Measurements from ENCODE around the gene LPAR1. TPM values are rescaled to one million over a fixed set of nuclear protein-coding genes. Genes with fewer than 3 reads are reported as not detected.

LPAR1 gene
- total and polyA plus RNA-seq, 2 of the 8 experiments (the other 6 are each of a cell fraction or from before 2014, with no cell fraction given), result 3.4 to 5.1 TPM

GRCh38 chr9:110919050-110919435 is 119.2 kb downstream of the LPAR1 start:
- FAIRE-seq (no peak), DNase-seq (ENCODE audit: low read depth in 1 of 2, low spot score in 2 of 2) (no peak)
- Histone ChIP-seq H3K9ac (replicated peaks in 1 of 4; ENCODE audit: extremely low read depth in 1 of 4, low read depth in 3 of 4, low read length in 3 of 4) (no peak overlapping the region), H3K79me1 (ENCODE audit: low read depth, low read length) (no peaks in the 10 kb centered on the region), H2BK15ac (ENCODE audit: low read length) (no peak overlapping the region), H3K4me3 (ENCODE audit: extremely low read depth in 1 of 4, insufficient read depth in 2 of 4, low read depth in 3 of 4, low read length in 4 of 4) (no peak overlapping the region), H3K4ac (replicated peaks; ENCODE audit: insufficient read length, low read depth, low read length) (no peak overlapping the region), H3K23ac (ENCODE audit: insufficient read length) (no peak overlapping the region), H3K4me1 (replicated peaks in 1 of 4; ENCODE audit: control insufficient read depth in 3 of 4, insufficient read depth in 4 of 4, low read length in 3 of 4) (no peaks in the 10 kb centered on the region), H3K27me3 (replicated peaks in 1 of 4; ENCODE audit: control insufficient read depth in 3 of 4, extremely low read depth in 1 of 4, insufficient read depth in 3 of 4, low read length in 3 of 4) (no peaks in the 10 kb centered on the region), H2BK120ac (replicated peaks; ENCODE audit: low read depth, low read length) (no peak overlapping the region), H3K9me3 (ENCODE audit: insufficient read depth in 2 of 2, low read depth in 1 of 2, low read length in 1 of 2) (peaks cover 0 to 4% of the 10 kb centered on the region in 2 experiments; a peak in 1 of 4 replicates), H3K4me2 (ENCODE audit: insufficient read depth in 1 of 2, low read depth in 2 of 2, low read length in 2 of 2) (no peak overlapping the region), H3K27ac (ENCODE audit: low read depth, low read length) (no peak overlapping the region), H3K56ac (replicated peaks; ENCODE audit: insufficient read length, low read depth, low read length) (no peak overlapping the region), H4K91ac (replicated peaks; ENCODE audit: insufficient read length, low read length) (no peak overlapping the region), H3K36me3 (ENCODE audit: control insufficient read depth in 2 of 4, insufficient read depth in 4 of 4, low read length in 3 of 4) (no peaks in the 10 kb centered on the region), H3K18ac (ENCODE audit: extremely low read depth, low read length) (no peak overlapping the region), H2BK20ac (ENCODE audit: low read length) (no peak overlapping the region), H2AK5ac (ENCODE audit: low read depth, low read length) (no peak overlapping the region), H4K5ac (ENCODE audit: insufficient read length, low read depth, low read length) (no peak overlapping the region), H4K8ac (ENCODE audit: extremely low read depth, insufficient read depth, low read length) (no peak overlapping the region), H3K23me2 (ENCODE audit: low read depth, low read length) (no peaks in the 10 kb centered on the region), H3K79me2 (ENCODE audit: control insufficient read depth in 1 of 2, insufficient read depth in 2 of 2, low read length in 2 of 2) (no peaks in the 10 kb centered on the region), H2BK5ac (ENCODE audit: low read depth, low read length) (no peak overlapping the region), H3K14ac (ENCODE audit: insufficient read length) (no peak overlapping the region), H4K20me1 (replicated peaks in 1 of 2; ENCODE audit: control insufficient read depth in 1 of 2, insufficient read depth in 2 of 2, low read length in 2 of 2) (no peaks in the 10 kb centered on the region), H2AFZ (ENCODE audit: low read length) (no peak overlapping the region), H2BK12ac (ENCODE audit: low read depth, low read length) (no peak overlapping the region)
- ChIA-PET CTCF (ENCODE audit: partially characterized antibody) (no interaction called here), POLR2A (ENCODE audit: partially characterized antibody) (no interaction called here)
- TF ChIP-seq BACH1 (IDR thresholded peaks at IDR 0.05; ENCODE audit: low read length), result no peak
- TF ChIP-seq POLR2AphosphoS5 (IDR thresholded peaks at IDR 0.05; ENCODE audit: low read depth, low read length), result no peak
- no peak for TF ChIP-seq GTF2F1 (IDR thresholded peaks at IDR 0.05; ENCODE audit: borderline replicate concordance, low read depth, low read length)
- no peak for TF ChIP-seq SP4 (IDR thresholded peaks at IDR 0.05; ENCODE audit: low read length)
- no peak for TF ChIP-seq RBBP5 (IDR thresholded peaks at IDR 0.05; ENCODE audit: borderline replicate concordance, low read depth, low read length)
- TF ChIP-seq HDAC6 (IDR thresholded peaks at IDR 0.05; ENCODE audit: low read depth, low read length), result no peak
- no peak for TF ChIP-seq EZH2 (IDR thresholded peaks at IDR 0.05; ENCODE audit: low read depth, low read length, severe bottlenecking)
- TF ChIP-seq PHF8 (conservative IDR thresholded peaks at IDR 0.05; ENCODE audit: low read depth, low read length), result no peak
- no peak for TF ChIP-seq RFX5 (IDR thresholded peaks at IDR 0.05; ENCODE audit: borderline replicate concordance, low read depth, low read length)
- no peak for TF ChIP-seq SUZ12 (IDR thresholded peaks at IDR 0.05; ENCODE audit: low read length)
- no peak for TF ChIP-seq NANOG (IDR thresholded peaks at IDR 0.05; ENCODE audit: insufficient read depth, low read depth, low read length, poor library complexity, severe bottlenecking)
- TF ChIP-seq POU5F1 (IDR thresholded peaks at IDR 0.05; ENCODE audit: low read depth, low read length), result no peak
- no peak for TF ChIP-seq GABPA (IDR thresholded peaks at IDR 0.05; ENCODE audit: borderline replicate concordance, insufficient read depth, low read length)
- no peak for TF ChIP-seq CEBPB (IDR thresholded peaks at IDR 0.05; ENCODE audit: low read depth, low read length)
- TF ChIP-seq SP1 (IDR thresholded peaks at IDR 0.05; ENCODE audit: low read depth, low read length), result no peak
- no peak for TF ChIP-seq YY1 (IDR thresholded peaks at IDR 0.05; ENCODE audit: low read depth, low read length)
- TF ChIP-seq ASH2L (IDR thresholded peaks at IDR 0.05; ENCODE audit: low read length), result no peak
- WGBS, 2 experiments (ENCODE audit: extremely low coverage in 1 of 2, insufficient coverage in 1 of 2, insufficient read length in 1 of 2, insufficient replicate concordance in 2 of 2, low coverage in 1 of 2, low lambda C conversion rate in 2 of 2, missing lambda C conversion rate in 1 of 2), result 96% methylated on average over 3 of the region's 3 CpGs; no CpG with 5 or more reads in 1 of the 2 experiments
